HG02678 (cell line): ENCODE measurements around the gene NXNL2.

ENCODE experiments used
- ATAC-seq: cut with Tn5 transposase; IDR thresholded peaks from one replicate; pipeline ENCODE4 v1.9.1; 2021; ENCODE audit warnings: mild to moderate bottlenecking, moderate library complexity; ENCODE audit not compliant: unreplicated experiment

The NXNL2 gene

DNA sequence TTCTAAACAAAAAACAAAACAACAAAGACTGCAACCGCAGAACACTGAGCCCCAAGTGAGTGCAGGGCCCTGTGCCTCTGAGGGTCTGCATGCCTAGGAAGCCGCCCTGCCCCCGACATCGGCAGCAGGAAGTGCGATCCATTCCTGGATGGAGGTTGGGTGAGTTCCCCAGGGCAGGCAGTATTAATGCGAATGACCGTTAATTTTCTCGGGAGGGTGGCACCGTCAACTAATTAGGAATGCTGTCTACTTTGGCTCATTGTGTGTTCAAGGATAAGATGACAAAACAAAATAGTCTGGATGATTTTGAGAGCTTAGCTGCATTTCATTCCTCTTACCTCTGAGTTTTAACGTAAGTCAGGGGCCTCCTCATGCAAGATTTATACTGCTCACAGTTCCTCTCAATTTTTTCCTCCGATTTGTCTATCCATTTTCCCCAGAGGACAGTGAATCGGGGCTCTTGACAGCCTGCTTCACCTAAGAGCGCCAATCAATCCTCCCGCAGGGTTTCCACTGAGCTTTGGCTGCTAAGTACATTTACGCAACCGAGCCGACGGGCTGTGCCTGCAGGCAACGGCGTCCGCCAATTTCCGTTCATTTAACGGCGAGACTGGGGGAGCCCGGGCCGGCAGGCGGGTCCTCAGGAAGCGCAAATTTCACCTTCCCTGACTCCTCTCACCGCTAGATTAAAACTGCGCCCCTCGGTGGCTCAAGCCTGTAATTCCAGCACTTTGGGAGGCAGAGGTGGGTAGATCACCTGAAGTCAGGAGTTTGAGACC is 2.9 kb upstream of the NXNL2 start:
- no peak for ATAC-seq

DNA sequence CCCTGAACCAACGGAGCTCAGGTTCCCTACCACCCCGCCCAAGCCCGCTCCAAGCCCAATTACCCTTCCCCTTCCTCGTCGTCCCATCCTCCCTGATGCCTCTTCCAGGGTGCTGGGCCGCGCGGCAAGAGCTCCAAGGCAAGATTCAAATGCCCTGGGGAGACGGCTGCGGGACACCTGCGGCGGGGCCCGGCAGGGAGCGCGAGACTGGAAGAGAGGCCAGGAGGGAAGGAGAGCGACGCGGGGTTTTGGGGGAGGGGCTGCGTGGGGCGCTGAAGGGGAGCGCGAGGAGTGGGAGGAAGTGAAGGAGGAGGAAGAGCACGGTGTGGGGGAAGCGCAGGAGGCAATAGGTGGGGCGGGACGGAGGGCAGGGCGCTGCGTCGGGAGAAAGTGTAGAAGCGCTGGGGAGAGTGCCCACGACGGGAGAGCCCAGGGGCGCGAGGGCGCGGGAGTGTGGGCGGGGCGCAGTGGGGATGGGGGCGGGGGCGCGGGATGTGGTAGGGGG is 975 bp upstream of the NXNL2 start:
- ATAC-seq, result no peak

DNA sequence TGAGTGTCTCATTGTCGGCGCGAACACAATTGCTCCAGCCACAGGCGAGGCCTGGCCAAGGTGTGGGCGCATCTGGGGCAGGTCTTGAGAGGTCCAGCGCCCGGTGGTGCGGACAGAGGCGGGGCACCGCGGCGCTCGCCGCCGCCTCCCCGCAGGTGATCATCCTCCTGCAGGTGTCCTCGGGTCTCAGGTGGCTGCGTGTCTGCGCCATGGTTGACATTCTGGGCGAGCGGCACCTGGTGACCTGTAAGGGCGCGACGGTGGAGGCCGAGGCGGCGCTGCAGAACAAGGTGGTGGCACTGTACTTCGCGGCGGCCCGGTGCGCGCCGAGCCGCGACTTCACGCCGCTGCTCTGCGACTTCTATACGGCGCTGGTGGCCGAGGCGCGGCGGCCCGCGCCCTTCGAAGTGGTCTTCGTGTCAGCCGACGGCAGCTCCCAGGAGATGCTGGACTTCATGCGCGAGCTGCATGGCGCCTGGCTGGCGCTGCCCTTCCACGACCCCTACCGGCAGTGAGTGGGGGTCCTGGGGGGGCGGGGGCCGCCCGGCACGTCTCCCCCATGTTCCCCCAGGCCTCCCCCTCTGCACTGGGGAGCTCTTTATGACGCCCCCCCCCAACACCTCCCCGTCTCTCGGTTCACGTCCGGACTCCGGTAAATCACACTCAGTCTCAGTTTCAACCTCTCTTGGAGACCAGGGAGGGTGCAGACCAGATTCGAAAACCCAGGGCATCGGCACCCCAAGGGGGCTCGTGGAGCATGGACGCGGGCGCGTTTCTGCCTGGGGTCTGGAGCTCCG is 446 bp downstream of the NXNL2 start:
- ATAC-seq, result no peak

DNA sequence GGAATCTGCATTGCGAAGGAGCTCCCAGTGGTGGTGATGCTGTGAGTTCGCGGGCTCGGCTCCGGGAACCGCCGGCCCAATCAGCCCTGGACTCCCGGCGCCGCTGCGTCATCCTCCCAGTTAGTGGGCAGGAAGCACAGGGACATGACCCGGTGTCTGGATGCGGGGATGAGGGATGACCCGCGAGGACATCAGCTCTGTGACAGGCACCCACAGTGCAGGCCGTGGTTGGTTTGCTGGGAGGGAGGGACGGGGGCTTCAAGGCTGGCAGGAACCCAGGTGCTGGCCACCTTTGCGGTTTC is 996 bp downstream of the NXNL2 start:
- ATAC-seq, result no peak

DNA sequence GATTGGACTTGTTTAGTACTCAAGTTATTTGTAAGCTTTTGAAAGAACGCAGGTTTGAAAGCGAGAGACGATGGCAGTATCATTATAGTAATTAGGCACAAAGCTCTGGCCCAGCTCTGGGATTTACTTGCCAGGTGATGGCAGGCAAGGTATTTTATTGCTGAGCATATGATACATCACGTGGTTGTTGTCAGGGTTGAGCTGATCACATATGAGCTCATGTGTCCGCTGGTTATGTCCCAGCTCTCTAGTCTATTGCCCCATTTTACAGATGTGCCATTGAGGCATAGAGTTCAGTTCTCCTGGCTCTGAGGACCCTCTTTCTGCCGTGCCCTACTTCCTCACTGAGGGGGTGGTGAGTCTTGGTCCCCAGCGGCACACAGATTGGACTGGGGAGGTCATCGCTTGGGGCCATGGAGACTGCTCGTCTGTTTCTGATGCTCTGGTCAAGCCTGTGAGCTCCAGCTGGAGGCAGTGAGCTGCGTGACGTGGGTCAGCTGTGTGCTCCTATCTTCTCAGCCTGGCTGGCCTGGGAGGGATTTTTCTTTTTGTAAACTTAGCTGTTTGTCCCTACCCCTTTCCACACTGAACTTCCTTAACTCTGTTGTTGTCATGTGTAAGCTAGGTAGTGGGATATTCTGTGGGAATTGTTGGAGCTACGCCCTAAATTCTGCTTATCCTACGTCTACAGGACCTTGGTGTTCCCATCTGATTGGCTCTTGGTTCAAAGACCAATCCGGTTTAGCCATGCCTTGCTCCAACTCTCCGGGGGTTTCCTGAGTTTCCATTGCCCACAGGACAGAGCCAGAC is 2.2 kb downstream of the NXNL2 start:
- no peak for ATAC-seq

DNA sequence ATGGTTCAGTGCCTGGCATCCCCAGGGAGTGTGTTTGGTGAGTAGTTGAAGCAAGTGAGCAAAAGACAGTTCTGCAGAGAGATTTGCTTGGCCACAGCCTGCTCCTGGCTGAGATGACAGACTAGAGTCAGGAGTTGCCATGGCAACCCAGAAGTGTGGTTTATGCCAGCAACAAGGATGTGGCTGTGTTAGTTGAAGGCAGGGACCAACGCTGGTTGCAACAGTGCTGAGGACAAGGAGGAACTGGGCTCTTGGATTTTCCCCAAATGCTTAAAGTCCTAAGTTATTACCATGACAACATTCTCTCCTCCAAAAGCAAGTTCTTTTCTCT is 2.7 kb downstream of the NXNL2 start:
- no peak for ATAC-seq

DNA sequence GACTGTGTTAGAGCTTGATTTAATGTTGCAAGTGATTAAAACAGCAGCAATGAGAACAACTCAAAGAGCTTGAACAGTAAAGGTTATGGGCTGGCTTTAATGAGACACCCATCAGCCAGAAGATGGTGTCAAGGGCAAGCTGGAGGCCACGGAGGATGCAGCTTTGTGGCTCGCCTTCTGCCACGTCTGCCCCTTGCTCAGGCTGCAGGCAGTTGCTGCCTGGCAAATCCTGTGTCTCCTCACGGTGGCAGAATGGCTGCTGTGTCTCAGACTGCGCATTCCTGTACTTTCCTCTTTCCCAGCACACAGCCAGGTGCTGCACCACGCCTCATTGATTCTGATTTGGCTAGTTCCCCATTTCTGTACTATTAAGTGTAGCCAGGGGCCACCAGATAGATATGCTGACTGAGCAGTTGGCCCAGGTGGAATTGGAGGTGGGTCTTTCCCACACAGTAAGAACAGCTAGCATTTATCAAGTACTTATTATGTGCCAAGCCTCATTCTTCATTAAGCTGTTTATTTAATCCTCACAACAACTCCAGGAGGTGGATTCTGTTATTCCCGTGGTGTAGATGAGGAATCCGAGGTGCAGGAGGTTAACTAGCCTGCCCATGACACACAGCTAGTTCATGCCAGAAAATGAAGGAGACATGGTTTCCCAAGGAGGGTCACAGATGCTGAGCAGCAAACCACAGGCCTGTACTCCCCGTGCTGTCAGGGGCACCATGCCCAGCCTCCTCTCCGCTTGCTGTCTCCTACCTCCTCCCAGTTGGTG is 3.5 kb downstream of the NXNL2 start:
- ATAC-seq, result no peak

DNA sequence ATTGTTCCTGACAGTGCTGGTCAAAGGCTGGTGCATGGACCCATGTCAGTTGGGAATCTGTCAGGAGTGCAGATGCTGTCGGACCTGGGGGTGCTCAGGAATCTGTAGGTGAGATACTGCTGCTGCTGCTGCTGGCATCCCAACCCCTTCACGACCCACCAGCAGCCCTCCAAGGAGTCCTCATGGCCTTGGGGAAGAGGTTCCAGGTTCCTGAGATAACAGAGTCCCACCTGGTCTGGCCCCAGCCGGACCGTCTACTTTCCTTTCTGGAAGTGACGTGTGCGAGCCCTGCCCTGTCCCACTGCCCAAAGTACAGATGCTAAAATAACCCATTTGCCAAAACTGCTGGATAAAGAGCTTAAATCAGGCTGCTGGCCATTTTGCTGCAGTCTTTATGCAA is 4.3 kb downstream of the NXNL2 start:
- no peak for ATAC-seq

DNA sequence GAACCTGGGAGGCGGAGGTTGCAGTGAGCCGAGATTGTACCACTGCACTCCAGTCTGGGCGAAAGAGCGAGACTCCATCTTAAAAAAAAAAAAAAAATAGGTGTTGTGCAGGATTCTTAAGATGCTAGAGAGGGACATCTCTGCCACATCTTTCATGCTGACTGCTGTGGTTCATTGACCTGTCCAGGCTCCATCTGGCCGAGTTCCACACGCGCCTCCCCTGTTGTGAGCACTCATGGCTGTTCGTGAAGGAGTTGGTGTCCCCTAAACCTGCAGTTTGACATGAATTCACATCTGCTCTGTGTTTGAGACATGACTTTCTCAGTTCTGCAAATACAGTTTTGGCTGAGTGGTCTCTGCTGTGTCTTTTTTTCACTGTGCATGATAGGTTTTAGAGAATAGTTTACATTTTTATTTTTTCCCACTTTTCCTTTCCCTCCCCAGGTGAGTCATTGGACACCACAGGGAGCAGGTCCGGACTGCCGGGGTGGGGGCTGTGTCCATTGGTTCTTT is 5.3 kb downstream of the NXNL2 start:
- no peak for ATAC-seq

DNA sequence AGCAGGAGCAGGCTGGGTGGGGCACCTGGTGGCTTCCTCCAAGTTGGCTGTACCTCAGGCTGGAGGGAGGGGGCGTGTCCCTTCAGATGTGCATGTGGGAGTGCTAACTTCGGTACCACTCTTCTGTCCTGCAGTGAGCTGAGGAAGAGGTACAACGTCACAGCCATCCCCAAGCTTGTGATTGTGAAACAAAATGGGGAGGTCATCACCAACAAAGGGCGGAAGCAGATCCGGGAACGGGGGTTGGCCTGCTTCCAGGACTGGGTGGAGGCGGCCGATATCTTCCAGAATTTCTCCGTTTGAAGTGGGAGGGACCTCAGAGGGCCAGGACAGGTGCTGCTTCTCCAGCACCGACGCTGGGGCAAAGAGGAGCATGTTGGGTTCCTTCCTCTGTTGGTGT is 9.3 kb downstream of the NXNL2 start:
- no peak for ATAC-seq

DNA sequence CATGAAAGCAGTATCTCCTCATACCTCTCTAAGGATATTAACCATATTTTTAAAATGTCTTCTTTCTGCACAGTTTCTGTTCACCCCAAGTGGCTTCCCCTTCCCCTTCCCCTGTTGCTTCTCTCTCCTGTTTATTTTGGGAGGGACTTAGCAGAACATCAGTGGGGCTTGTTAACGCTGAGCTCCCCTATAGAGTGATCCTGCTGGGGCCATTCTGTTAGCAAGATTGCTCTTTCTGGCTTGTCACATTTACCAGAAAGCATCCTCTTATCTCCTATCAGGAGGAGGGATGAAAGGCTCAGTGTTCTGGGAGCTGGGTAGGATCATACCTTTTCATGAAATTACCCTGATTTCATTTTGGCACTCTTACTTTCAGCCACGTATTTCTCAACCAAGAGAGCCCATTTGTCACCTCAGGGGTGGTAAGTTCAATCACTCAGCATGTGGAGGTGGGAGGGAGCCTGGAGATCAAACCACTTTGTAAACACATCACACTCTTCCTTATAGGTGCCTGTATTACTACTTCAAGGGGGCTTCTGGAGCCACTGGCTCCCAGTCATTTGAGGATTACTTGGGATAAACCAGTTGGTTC is 16.7 kb downstream of the NXNL2 start:
- no peak for ATAC-seq

DNA sequence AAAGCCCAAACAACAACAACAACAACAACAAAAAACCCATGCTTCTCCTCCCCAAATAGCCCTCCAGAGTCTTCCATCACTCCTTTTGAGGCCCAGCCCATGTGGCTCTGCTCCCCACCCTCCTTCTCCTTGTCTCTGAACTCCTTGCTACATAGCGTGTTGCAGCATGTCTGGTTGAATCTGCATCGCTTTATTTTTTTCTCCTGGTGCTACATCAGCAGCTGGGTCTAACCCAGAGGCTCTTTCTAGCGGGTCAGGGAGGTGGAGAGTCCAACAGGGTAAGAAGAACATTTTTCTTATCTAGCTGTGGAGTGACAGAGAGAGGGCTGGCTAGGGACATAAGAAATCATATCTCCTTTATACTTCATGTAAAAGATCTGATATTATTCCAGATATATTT is 18.4 kb downstream of the NXNL2 start:
- ATAC-seq, result no peak

DNA sequence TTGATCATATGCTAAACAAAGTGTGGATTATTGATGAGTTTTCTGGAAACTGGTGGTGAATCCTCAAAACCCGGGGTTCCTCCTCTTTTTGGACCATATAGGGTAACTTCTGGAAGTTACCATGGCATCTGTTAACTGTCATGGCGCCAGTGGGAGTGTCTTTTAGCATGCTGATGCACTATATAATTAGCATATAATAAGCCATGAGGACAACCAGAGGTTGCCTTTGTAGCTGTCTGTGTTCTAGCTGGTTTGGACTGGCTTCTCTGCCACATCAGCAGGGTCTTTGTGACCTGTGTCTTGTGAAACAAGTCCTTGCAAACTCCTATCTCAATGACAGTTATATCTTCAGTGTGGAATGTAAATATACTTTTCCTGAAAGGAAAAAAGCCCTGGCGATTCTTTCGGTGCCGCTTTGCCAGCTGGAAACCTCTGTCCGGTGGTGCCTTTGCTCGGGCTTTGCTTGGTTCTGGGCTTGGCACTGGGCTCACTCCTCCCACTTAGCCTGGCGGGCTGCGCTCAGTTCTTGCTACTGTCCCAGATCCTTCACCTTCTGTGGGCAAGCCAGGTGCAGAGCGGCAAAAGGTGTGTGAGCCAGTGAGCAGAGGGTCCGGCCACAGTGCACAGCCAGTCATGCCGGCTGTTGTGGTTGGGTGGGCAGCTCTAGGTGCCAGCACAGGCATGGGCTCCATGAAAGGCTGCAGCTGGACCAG is 20.4 kb downstream of the NXNL2 start:
- no peak for ATAC-seq

DNA sequence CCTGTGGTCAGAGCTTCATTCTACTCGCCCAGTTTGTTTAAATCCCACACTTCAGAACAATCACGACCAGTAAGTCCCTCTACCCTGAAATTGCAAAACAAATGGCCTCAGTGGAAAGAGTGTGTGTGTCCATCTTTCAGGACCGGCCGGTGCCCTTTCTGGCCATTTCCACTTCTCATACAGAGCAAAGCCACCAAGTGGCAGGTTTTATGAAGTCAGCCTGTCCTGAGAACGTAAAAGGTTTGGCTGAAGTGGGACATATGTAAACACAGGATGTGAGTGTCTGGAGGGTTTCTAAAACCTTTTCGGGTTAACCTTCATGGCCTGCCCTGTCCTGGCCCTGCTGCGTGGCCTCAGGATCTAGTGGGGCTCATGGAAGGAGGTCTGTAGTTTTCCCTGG is 24.7 kb downstream of the NXNL2 start:
- ATAC-seq, result no peak

DNA sequence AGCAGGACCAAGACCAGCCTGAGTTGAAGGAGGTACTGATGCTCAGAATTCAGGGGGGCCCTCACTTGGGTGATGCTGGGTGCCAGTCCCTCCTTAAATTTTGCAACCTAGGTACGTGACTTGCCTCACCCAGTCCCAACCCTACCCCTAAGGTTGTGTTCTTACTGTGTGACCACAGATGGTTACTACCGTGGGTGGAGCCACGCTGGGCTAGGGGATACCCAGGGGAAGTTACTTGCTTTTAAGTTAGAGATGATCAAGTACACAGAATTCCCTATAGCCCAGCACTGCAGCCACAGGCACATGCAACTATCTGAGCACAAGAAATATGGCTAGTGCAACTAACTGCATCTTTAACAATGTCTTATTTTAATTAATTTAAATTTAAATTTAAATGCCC is 32.9 kb downstream of the NXNL2 start:
- ATAC-seq, result peak; percentile 87

DNA sequence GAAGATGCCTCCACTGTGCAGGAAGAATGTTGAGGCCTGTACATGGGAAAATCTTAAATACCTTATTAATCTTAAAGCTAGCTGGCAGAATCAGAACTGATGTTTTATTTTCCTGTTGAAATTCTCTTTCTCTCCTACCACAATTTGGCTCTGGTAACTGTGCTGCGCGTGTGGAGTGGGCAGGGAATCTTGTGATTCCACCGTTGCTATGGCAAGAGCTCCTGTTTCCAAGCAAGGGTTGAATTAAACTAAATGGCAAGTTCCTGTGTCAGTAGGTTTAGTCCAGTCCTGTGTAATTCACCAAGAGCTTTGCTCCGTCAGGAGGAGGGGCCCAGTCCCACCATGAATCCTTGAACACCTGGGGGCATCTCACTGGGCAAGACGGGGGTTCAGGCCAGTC is 36.4 kb downstream of the NXNL2 start:
- no peak for ATAC-seq

DNA sequence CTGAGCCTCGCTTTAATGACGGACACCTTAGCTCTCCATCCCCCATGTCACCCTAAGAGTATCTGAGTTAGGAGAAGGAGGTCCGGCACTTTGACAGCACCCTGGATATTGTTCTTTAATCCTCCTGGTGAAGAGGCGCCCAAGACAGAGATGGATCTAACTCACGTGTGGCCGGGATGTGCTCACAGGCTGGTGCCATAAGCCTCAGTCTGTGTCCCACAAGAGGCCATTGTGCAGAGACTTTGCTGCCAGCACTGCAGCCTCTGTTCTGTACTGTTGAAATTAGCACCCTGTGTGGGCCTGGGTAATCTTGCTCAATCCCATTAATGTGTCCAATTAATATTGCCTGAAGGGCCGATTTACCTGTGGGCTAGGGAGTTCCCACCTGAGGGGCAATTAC is 37.7 kb downstream of the NXNL2 start:
- ATAC-seq, result no peak

DNA sequence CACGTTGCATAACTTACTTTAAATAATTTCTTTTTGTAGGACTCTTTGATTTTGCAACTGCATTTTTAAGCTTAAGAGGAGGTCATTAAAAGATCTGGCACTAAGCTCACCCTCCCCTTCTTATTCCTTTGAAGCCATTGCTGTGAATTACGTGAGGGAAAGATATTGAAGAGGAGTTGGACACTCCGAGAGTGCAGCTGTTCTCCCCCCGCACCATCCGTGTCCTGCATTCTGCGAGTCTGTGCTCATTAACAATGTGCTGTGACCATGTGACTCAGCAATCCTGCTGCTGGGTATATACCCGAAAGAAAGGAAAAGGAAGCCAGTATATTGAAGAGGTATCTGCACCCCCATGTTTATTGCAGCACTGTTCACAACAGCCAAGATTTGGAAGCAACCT is 40.0 kb downstream of the NXNL2 start:
- ATAC-seq, result no peak

DNA sequence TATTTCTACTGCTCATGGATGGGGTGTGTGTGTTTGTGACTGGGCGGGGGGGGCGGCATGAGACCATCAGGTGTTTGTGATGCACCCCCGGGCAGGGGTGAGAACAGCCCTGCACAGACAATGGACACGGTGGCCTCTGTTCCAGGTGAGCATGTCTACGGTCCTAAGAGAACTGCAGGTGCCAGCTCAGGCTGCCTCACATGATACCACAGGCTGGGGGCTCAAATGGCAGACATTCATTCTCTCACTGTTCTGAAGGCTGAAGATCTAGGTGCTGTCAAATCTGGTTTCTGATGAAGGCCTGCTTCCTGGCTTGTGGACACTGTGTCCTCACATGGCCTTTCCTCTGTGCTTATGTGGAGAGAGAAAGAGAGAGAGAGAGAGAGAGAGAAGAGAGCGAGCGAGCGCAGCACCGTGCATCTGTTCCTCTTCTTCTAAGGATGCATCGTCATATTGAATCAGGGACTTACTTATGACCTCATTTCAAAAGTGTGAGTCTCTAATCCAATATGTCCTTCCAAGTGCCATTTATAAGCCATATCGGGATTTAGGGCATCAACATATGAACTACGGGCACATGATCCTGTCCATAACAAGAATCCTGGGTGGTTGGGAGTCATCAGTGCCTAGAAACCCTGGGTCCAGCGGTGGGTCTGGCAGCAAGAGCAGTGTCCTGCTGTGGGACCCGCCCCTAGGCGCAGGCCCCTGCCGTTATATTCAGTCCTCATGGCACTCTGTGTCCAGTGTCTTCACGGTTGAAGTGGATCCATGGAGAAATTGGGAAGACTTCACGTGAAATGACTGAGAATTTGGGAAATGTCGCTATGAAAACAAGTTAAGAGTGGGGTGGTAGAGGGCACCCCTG is 42.5 kb downstream of the NXNL2 start:
- ATAC-seq, result no peak
